Measurements from ENCODE around the gene MRPL17. TPM values are rescaled to one million over a fixed set of nuclear protein-coding genes. Genes with fewer than 3 reads are reported as not detected.
"Not testable (repeated sequence)": the region's sequence is repeated elsewhere in the genome, so short reads cannot be mapped to it uniquely, and the experiment has no call there.

The MRPL17 gene
- total and polyA plus RNA-seq, 9 of the 15 experiments (the other 6 are each of a cell fraction or from before 2014, with no cell fraction given): 33.9 to 81.6 (median 43.9) TPM

GRCh38 chr11:6690431-6691132 is 7.4 kb upstream of the MRPL17 start (continued):
- TF ChIP-seq EP400 (IDR thresholded peaks at IDR 0.05) (peak; percentile 92), ZEB2 (IDR thresholded peaks at IDR 0.05) (0 out of 2 replicates have a peak, but pooled peaks have one; percentile 13), ZBTB17 (CRISPR knock-in tag; IDR thresholded peaks at IDR 0.05) (0 out of 2 replicates have a peak, but pooled peaks have one; percentile 20), ZNF740 (tag; IDR thresholded peaks at IDR 0.05) (0 out of 4 replicates have a peak, but pooled peaks of 1 of the 2 experiments have one; percentile 15), TEAD4 (IDR thresholded peaks at IDR 0.05; ENCODE audit: low read length) (peak; percentile 37), SUPT5H (IDR thresholded peaks at IDR 0.05) (peak; percentile 75), ATF7 (IDR thresholded peaks at IDR 0.05) (0 out of 2 replicates have a peak, but pooled peaks have one; percentile 9), USF2 (CRISPR knock-in tag; IDR thresholded peaks at IDR 0.05) (peak; percentile 58), BHLHE40 (IDR thresholded peaks at IDR 0.05; ENCODE audit: low read length) (peak; percentile 78), CBFA2T3 (IDR thresholded peaks at IDR 0.05) (peak; percentile 83), E2F6 (IDR thresholded peaks at IDR 0.05; ENCODE audit: borderline replicate concordance in 1 of 2, extremely low read depth in 1 of 2, insufficient read depth in 1 of 2, insufficient read length in 1 of 2, low read depth in 1 of 2, low read length in 1 of 2, poor library complexity in 1 of 2, severe bottlenecking in 1 of 2) (peak in 1 of 2 experiments; percentile 40), FOSL1 (tag; conservative IDR thresholded peaks at IDR 0.05) (peak; percentile 60), HLTF (IDR thresholded peaks at IDR 0.05) (0 out of 2 replicates have a peak, but pooled peaks have one; percentile 27), NFRKB (IDR thresholded peaks at IDR 0.05; ENCODE audit: low read depth) (peak; percentile 89), SMARCE1 (IDR thresholded peaks at IDR 0.05) (peak; percentile 83), CC2D1A (IDR thresholded peaks at IDR 0.05) (peak; percentile 45; the same call in 1 of the 2 replicates), VEZF1 (CRISPR knock-in tag; IDR thresholded peaks at IDR 0.05) (peak; percentile 48), RBFOX2 (IDR thresholded peaks at IDR 0.05; ENCODE audit: low read depth, low read length) (peak; percentile 31; the same call in 1 of the 2 replicates), ZNF639 (CRISPR knock-in tag; conservative IDR thresholded peaks at IDR 0.05 in 1 of 2, IDR thresholded peaks at IDR 0.05 in 1 of 2) (peak in 1 of 2 experiments; percentile 54; a peak in 1 of 4 replicates), TOE1 (IDR thresholded peaks at IDR 0.05; ENCODE audit: borderline replicate concordance) (peak; percentile 68; the same call in 1 of the 2 replicates)
- not testable (repeated sequence) for TF ChIP-seq ZNF740 (CRISPR knock-in tag; IDR thresholded peaks at IDR 0.05); TEAD4 (CRISPR knock-in tag; IDR thresholded peaks at IDR 0.05; ENCODE audit: borderline replicate concordance); TOE1 (CRISPR knock-in tag; IDR thresholded peaks at IDR 0.05; ENCODE audit: borderline replicate concordance, low read depth)

Measured in K562 (cell line).